KG1 (cell line): ENCODE measurements around the gene RCCD1.

Source experiments
- DNase-seq: peaks from one replicate; lab custom pipeline; 2025; lab: John Stamatoyannopoulos, UW

Gene RCCD1

GRCh38 chr15:90966262-90966661 lies 11.6 kb downstream of the RCCD1 start:
- no peak for DNase-seq

GRCh38 chr15:90967206-90967605 lies 12.5 kb downstream of the RCCD1 start:
- no peak for DNase-seq

GRCh38 chr15:90968434-90968833 lies 13.8 kb downstream of the RCCD1 start:
- no peak for DNase-seq

GRCh38 chr15:90970274-90970673 lies 15.6 kb downstream of the RCCD1 start:
- no peak for DNase-seq

GRCh38 chr15:90972133-90972532 lies 17.4 kb downstream of the RCCD1 start:
- no peak for DNase-seq

- no peak for DNase-seq
Observed at GRCh38 chr15:90974216-90974615, 19.5 kb downstream of the RCCD1 start.

- DNase-seq, result no peak
Observed at GRCh38 chr15:90979582-90979981, 24.9 kb downstream of the RCCD1 start.

GRCh38 chr15:90981681-90982080 lies 27.0 kb downstream of the RCCD1 start:
- no peak for DNase-seq

- DNase-seq, result no peak
Observed at GRCh38 chr15:90982135-90982534, 27.5 kb downstream of the RCCD1 start.

GRCh38 chr15:90986790-90987507 lies 32.3 kb downstream of the RCCD1 start:
- no peak for DNase-seq

- no peak for DNase-seq
Observed at GRCh38 chr15:90987561-90988141, 33.0 kb downstream of the RCCD1 start.

GRCh38 chr15:90988296-90988695 lies 33.6 kb downstream of the RCCD1 start:
- DNase-seq, result no peak

GRCh38 chr15:90989040-90989768 lies 34.5 kb downstream of the RCCD1 start:
- DNase-seq, result no peak

GRCh38 chr15:90990446-90990845 lies 35.8 kb downstream of the RCCD1 start:
- DNase-seq, result no peak

- no peak for DNase-seq
Observed at GRCh38 chr15:90991587-90992285, 37.1 kb downstream of the RCCD1 start.

- no peak for DNase-seq
Observed at GRCh38 chr15:90994059-90994416, 39.4 kb downstream of the RCCD1 start.

- DNase-seq, result peak; percentile 93
Observed at GRCh38 chr15:90994417-90995311, 40.0 kb downstream of the RCCD1 start, which contains the start of gene PRC1. PRC1 (minus strand) TSS chr15:90994535; CDS start chr15:90994417, 118 bp downstream.

GRCh38 chr15:90998737-90999136 lies 44.1 kb downstream of the RCCD1 start:
- no peak for DNase-seq

- no peak for DNase-seq
Observed at GRCh38 chr15:91001209-91001608, 46.5 kb downstream of the RCCD1 start.

- no peak for DNase-seq
Observed at GRCh38 chr15:91007266-91007665, 52.6 kb downstream of the RCCD1 start.
